ENCODE results near the gene NR6A1.

Gene NR6A1

DNA sequence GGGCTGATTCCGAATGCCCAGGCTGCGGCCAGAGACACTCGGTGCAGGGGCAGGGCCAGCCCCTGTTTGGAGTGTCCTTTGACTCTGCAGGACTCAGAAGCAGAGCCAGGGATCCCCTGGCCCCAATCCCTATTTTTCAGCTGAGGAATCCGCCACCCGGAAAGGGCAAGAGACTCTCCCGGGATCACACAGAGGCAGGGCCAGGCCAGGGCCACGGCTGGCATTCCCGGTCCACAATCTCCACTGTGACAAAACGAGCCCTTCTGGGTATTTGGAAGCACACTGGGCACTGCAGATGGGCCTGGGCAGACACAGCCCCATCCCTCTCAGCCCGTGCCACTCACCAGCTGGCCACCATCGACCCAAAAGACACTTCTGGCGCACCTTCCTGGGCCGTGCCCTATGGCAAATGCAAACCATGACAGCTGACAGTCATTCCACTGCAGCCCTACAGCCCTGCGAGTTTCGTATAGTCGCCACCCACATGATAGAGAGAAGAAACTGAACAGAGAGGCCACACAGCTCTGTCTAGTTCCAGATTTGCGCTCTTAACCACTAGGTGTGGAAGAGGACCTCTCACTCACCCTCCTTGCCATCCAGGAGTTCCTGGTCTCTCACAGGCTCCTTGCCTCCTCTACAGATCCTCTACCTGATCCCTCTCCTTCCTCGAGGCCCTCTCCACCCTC is 277.2 kb downstream of the NR6A1 start:
- DNase-seq (ENCODE audit: low read depth) = no peak
- no peak overlapping the region for H3K4me3 ChIP-seq (ENCODE audit: low read length)
- TF ChIP-seq, protein P1, sequence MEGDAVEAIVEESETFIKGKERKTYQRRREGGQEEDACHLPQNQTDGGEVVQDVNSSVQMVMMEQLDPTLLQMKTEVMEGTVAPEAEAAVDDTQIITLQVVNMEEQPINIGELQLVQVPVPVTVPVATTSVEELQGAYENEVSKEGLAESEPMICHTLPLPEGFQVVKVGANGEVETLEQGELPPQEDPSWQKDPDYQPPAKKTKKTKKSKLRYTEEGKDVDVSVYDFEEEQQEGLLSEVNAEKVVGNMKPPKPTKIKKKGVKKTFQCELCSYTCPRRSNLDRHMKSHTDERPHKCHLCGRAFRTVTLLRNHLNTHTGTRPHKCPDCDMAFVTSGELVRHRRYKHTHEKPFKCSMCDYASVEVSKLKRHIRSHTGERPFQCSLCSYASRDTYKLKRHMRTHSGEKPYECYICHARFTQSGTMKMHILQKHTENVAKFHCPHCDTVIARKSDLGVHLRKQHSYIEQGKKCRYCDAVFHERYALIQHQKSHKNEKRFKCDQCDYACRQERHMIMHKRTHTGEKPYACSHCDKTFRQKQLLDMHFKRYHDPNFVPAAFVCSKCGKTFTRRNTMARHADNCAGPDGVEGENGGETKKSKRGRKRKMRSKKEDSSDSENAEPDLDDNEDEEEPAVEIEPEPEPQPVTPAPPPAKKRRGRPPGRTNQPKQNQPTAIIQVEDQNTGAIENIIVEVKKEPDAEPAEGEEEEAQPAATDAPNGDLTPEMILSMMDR (conservative IDR thresholded peaks at IDR 0.05; ENCODE audit: low read length) = no peak

DNA sequence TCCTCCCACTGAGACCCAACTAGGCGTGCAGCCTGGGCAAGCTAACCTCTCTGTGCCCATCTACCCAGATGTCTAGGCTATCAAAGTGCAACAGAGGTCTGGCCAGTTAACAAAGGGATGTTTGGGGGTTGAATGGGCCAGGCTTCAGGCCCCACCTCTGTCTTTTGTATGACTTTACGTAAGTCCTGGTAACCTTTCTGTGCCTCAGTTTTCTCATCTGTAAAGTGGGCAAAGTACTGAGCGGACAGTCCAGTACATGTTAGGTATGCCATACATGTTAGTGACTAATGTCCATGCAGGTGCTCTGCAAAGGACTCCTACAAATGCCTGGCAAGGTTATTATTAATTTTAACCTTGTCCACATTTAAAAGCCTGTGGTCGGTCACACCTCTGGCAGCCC is 277.9 kb downstream of the NR6A1 start:
- TF ChIP-seq, protein P1 (conservative IDR thresholded peaks at IDR 0.05; ENCODE audit: low read length) = no peak
- no peak for DNase-seq (ENCODE audit: low read depth)
- H3K4me3 ChIP-seq (ENCODE audit: low read length) = no peak overlapping the region

DNA sequence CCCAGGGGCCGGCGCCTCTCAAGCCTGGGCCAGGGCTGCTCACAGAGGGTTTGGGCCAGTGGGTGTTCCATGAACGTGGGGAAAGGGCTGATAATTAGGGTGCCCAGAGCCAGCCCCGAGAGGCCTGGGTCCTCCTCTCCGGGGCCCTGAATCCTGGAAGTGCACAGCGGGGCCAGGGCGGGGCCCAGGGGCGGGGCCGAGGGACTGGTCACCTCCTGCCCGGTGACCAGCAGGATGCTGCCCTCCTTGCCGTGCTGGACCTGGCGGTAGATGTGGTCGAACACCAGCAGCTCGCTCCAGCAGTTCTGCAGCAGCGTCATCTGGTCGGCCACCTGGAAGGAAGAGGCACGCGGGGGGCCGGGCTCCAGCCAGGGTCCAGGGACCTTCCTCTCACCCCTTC is 278.3 kb downstream of the NR6A1 start:
- TF ChIP-seq, protein P1 (conservative IDR thresholded peaks at IDR 0.05; ENCODE audit: low read length) = no peak
- no peak overlapping the region for H3K4me3 ChIP-seq (ENCODE audit: low read length)
- DNase-seq (ENCODE audit: low read depth) = no peak

DNA sequence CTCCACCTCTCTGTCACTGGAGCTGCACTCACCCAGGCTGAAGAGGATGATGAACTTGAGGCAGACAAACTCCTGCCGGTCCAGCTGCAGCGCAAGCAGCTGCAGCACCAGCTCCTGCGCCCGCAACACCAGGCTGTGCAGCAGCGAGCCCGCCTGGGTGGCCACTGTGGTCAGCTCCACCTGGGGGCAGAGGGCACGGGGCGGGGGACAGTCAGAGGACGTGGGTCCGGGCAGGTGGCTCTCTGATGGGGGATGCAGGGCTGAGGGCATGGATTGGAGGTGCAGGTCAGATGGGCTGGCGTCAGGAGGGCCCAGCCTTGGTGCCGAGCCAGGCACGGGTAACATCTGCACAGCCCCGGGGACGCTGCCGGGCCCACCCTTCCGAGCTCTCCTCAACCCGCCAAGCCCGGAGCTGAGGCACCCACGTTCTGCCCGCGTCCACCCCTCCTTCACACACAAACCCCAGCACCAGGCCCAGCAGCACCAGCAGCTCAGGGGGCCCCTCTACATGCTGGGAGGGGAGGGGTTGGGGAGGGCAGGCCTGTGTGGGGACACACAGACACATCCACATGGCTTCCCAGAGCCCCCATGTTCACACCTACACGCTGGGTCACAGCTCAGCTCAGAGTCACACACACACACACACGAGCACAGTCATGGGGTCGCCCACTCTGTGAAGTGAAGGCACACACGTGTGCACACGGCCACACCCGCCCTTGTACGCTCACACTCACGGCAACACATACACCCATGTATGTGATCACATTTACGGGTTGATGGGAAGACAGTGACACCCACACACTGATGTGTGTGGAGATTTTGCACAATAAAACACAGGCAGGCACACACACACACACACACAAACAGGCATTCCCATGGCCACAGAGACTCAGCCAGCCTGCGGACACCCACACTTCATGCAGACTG is 279.8 kb downstream of the NR6A1 start:
- DNase-seq (ENCODE audit: low read depth) = no peak
- TF ChIP-seq, protein P1 (conservative IDR thresholded peaks at IDR 0.05; ENCODE audit: low read length) = no peak
- H3K4me3 ChIP-seq (ENCODE audit: low read length) = no peak overlapping the region

DNA sequence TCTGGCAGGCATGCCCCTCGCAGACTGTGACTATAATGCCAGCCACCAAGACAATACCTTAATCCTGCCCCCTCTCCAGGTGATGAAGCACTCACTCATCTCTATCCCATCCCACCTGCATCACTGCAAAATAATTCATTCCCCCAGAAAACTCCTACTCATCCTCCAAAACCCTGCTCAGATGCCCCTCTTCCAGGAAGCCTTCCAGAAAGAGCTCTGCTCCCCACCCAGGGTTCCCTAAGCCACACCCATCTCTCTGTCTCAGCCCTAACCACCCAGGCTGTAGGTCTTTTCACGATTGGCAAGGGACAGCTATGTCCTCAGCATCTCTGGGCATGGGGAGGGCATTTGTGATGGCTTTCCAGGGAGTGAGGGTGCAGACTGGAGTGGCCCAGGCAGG is 281.1 kb downstream of the NR6A1 start:
- DNase-seq (ENCODE audit: low read depth) = no peak
- TF ChIP-seq, protein P1 (conservative IDR thresholded peaks at IDR 0.05; ENCODE audit: low read length) = no peak
- H3K4me3 ChIP-seq (ENCODE audit: low read length) = no peak overlapping the region

DNA sequence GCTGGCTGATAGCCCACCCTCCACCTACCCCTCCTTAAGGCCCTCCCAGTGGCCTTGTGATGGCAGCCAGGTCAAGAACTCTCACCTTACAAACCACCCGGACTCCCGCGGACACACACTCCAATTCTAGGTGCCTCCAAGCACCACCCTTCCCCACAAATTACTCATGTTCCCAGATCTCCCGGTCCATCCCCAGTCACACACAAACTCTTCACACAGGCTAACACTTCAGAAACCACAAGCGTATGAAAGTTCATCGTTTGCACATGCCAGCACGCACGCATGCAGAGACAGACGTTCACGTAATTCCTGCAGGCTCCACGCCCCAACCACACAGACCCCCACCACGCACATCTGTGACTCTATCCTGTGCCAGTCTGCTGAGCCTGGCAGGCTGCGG is 281.9 kb downstream of the NR6A1 start:
- TF ChIP-seq, protein P1 (conservative IDR thresholded peaks at IDR 0.05; ENCODE audit: low read length) = no peak
- H3K4me3 ChIP-seq (ENCODE audit: low read length) = no peak overlapping the region
- peak; percentile 67 for DNase-seq (ENCODE audit: low read depth)

Measured in AG10803 (cell line).